ENCODE data around the gene CLK3. TPM values are rescaled to one million over a fixed set of nuclear protein-coding genes. Genes with fewer than 3 reads are reported as not detected.

Gene CLK3
- total and polyA plus RNA-seq, 2 donors (not counting 1 experiment from before 2014, with no cell fraction given), result 176 to 350 TPM

- Histone ChIP-seq H3K9ac (ENCODE audit: low read length) (no peak overlapping the region), H3K36me3 (replicated peaks in 1 of 2; ENCODE audit: control extremely low read depth in 1 of 2, control insufficient read depth in 1 of 2, extremely low read depth in 1 of 2, insufficient read depth in 2 of 2, low read length in 1 of 2) (peaks cover 3 to 18% of the 10 kb centered on the region in 2 experiments), H4K20me1 (ENCODE audit: control insufficient read depth, insufficient read depth, low read length, poor library complexity, severe bottlenecking) (peaks cover 8% of the 10 kb centered on the region), H3K27ac (ENCODE audit: low read length in 2 of 2) (no peak overlapping the region), H2AFZ (ENCODE audit: insufficient read depth, low read depth, low read length, poor library complexity, severe bottlenecking) (no peak overlapping the region), H3K4me3 (ENCODE audit: control extremely low read depth in 1 of 5, extremely low read depth in 1 of 5, insufficient read depth in 1 of 5, low read depth in 2 of 5, low read length in 4 of 5) (no peak overlapping the region), H3K27me3 (replicated peaks in 1 of 4; ENCODE audit: control extremely low read depth in 1 of 4, control insufficient read depth in 3 of 4, insufficient read depth in 4 of 4, low read length in 3 of 4) (no peaks in the 10 kb centered on the region), H3K4me1 (ENCODE audit: control insufficient read depth in 2 of 2, insufficient read depth in 2 of 2, low read length in 2 of 2) (no peaks in the 10 kb centered on the region), H3K79me2 (ENCODE audit: control insufficient read depth, insufficient read depth, low read length) (peaks cover 42% of the 10 kb centered on the region), H3K9me3 (ENCODE audit: control extremely low read depth in 1 of 3, control insufficient read depth in 2 of 3, insufficient read depth in 1 of 3, low read length in 2 of 3) (no peaks in the 10 kb centered on the region), H3K4me2 (replicated peaks; ENCODE audit: low read depth, low read length, poor library complexity, severe bottlenecking) (no peak overlapping the region)
- WGBS (ENCODE audit: insufficient coverage), result 100% methylated on average over 1 of the region's 7 CpGs
- H3K4me3 Mint-ChIP-seq, result no peak overlapping the region
- DNase-seq (no peak), ATAC-seq (ENCODE audit: low read depth) (no peak)
- no peaks in the 10 kb centered on the region for H3K27me3 Mint-ChIP-seq
- intact Hi-C loops (cut with micrococcal nuclease), result no loop called here
- H3K27ac Mint-ChIP-seq, result no peak overlapping the region
- H3K4me1 Mint-ChIP-seq, result peaks cover 13% of the 10 kb centered on the region
- CTCF ChIA-PET, result no interaction called here
- POLR2A ChIA-PET, result no interaction called here
- TF ChIP-seq CTCF (IDR thresholded peaks at IDR 0.05) (no peak), EZH2 (IDR thresholded peaks at IDR 0.05; ENCODE audit: borderline replicate concordance, insufficient read depth, low read depth, low read length, poor library complexity, severe bottlenecking) (no peak)
- no peaks in the 10 kb centered on the region for H3K9me3 Mint-ChIP-seq (ENCODE audit: insufficient read depth)
Observed at GRCh38 chr15:74676801-74677200, 61.2 kb downstream of the CLK3 start.

Other genes starting within 250 kb of the CLK3 start
- gene CYP11A1, start 248.2 kb upstream of the CLK3 start, total RNA-seq, result not detected in 2 replicates
- gene CYP11A1, start 248.2 kb upstream of the CLK3 start, polyA plus RNA-seq, result not detected in 2 replicates
- gene SEMA7A, start 181.9 kb upstream of the CLK3 start, total RNA-seq, result 39.0 and 44.2 TPM in 2 replicates
- 42.0 and 142 TPM in 2 replicates for gene SEMA7A, start 181.9 kb upstream of the CLK3 start, polyA plus RNA-seq
- gene UBL7, start 154.7 kb upstream of the CLK3 start, total RNA-seq, result 44.4 and 50.1 TPM in 2 replicates
- 47.5 and 73.9 TPM in 2 replicates for gene UBL7, start 154.7 kb upstream of the CLK3 start, polyA plus RNA-seq
- gene ARID3B, start 74.6 kb upstream of the CLK3 start, total RNA-seq, result 30.9 and 31.0 TPM in 2 replicates
- gene ARID3B, start 74.6 kb upstream of the CLK3 start, polyA plus RNA-seq, result 23.0 and 28.1 TPM in 2 replicates
- 47.8 and 55.4 TPM in 2 replicates for gene EDC3, start 80.2 kb downstream of the CLK3 start, total RNA-seq
- 16.9 and 18.4 TPM in 2 replicates for gene EDC3, start 80.2 kb downstream of the CLK3 start, polyA plus RNA-seq
- gene CYP1A1, start 109.7 kb downstream of the CLK3 start, total RNA-seq, result not detected in 2 replicates
- gene CYP1A1, start 109.7 kb downstream of the CLK3 start, polyA plus RNA-seq, result 0.24 and 0.25 TPM in 2 replicates
- not detected in 2 replicates for gene CYP1A2, start 133.0 kb downstream of the CLK3 start, total RNA-seq
- gene CYP1A2, start 133.0 kb downstream of the CLK3 start, polyA plus RNA-seq, result not detected in 2 replicates
- 325 and 343 TPM in 2 replicates for gene CSK, start 166.2 kb downstream of the CLK3 start, total RNA-seq
- 637 and 651 TPM in 2 replicates for gene CSK, start 166.2 kb downstream of the CLK3 start, polyA plus RNA-seq
- gene LMAN1L, start 197.0 kb downstream of the CLK3 start, total RNA-seq, result 1.1 and 1.2 TPM in 2 replicates
- 0.60 and 1.1 TPM in 2 replicates for gene LMAN1L, start 197.0 kb downstream of the CLK3 start, polyA plus RNA-seq
- gene CPLX3, start 210.8 kb downstream of the CLK3 start, total RNA-seq, result 0.17 TPM in 1 of 2 replicates, not detected in the other
- 0.60 and 0.91 TPM in 2 replicates for gene CPLX3, start 210.8 kb downstream of the CLK3 start, polyA plus RNA-seq
- 51.1 and 55.9 TPM in 2 replicates for gene ULK3, start 227.3 kb downstream of the CLK3 start, total RNA-seq
- 73.0 and 108 TPM in 2 replicates for gene ULK3, start 227.3 kb downstream of the CLK3 start, polyA plus RNA-seq